GM18907 (cell line): ENCODE measurements around the gene HEPH.
"Not testable (repeated sequence)": the region's sequence is repeated elsewhere in the genome, so short reads cannot be mapped to it uniquely, and the experiment has no call there.

ENCODE experiments used
- ATAC-seq: cut with Tn5 transposase; IDR thresholded peaks from one replicate; pipeline ENCODE4 v1.9.1; 2021; ENCODE audit warnings: mild to moderate bottlenecking, moderate library complexity; ENCODE audit not compliant: unreplicated experiment

HEPH gene

GRCh38 chrX:66200855-66201795 lies 37.1 kb downstream of the HEPH start:
- no peak for ATAC-seq

- ATAC-seq, result peak; percentile 42
Measured at GRCh38 chrX:66203114-66203513, 39.1 kb downstream of the HEPH start.

GRCh38 chrX:66221856-66222255 lies 57.8 kb downstream of the HEPH start:
- no peak for ATAC-seq

GRCh38 chrX:66232296-66232695 lies 68.2 kb downstream of the HEPH start:
- no peak for ATAC-seq

GRCh38 chrX:66233209-66233608 lies 69.2 kb downstream of the HEPH start:
- ATAC-seq, result no peak

- ATAC-seq, result not testable (repeated sequence)
Measured at GRCh38 chrX:66233904-66234303, 69.9 kb downstream of the HEPH start.

DNA sequence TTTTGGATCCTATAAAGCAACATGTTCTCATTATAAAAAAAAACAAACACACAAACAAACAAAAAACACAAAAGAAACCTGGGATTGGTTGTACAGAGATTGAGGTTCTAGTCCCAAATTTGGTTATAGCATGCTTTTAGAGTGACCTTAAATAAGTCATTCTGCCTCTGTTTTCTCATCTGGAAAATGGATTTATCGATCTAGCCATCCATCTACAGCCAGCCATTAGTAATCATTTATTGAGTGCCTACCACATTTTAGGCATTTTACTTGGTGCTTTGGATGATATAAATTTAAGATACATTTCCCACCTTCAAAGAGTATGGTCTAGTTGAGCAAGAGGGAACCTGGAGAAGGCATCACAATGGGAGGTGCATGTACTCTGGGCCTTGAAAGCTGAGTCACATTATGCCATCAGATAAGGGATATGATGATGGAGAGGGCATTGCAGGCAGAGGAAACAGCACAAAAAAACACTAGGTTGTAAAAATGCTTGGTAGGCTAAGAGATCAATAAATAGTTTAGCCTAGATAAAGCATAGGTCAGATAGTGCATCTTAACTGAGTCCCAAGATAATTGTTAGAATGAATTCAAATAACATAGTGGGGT lies 91.4 kb downstream of the HEPH start:
- ATAC-seq, result no peak

DNA sequence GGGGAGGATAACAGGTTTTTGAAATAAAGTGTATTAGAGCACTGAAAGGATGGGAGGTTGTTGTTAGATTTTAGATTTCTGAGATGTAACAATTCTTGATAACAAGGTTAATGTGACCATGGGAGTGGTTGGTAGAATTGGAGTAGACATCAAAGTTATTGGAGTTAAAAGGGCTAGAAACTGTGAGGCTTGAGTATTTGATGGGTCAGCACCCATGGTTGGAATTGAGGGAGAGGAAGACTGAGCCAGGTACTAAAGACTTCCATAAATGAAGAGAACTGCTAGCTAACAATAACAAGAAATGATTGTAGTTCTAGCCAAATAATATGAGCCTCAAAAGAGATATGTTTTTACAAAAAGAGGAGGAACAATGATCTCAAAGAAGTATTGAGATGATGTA lies 98.8 kb downstream of the HEPH start:
- ATAC-seq, result no peak
